HG03196 (cell line): ENCODE measurements around the gene SNX25.
"Not testable (repeated sequence)": the region's sequence is repeated elsewhere in the genome, so short reads cannot be mapped to it uniquely, and the experiment has no call there.

ENCODE experiments used
- ATAC-seq: cut with Tn5 transposase; IDR thresholded peaks from one replicate; pipeline ENCODE4 v1.9.1; 2021; ENCODE audit not compliant: unreplicated experiment

SNX25 gene

DNA sequence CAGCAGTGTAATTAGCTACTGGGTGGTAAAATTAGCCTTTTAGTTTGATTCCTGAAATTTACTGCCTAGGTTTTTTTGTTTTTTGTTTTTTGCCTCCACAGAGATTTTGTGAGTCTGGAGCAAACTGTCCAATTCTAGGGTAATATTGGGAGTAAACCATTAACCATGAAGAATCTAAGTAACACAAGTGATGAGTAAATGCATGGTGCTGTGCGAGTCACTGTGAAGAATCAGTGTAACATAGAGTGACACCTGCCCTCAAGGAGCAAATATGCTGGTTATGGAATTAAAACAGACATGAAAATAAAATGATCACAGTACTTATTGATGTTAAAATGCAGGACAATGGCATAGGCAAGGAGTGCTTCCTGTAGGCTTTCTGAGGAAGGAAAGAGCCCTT, 126.2 kb downstream of the SNX25 start:
- ATAC-seq: no peak

DNA sequence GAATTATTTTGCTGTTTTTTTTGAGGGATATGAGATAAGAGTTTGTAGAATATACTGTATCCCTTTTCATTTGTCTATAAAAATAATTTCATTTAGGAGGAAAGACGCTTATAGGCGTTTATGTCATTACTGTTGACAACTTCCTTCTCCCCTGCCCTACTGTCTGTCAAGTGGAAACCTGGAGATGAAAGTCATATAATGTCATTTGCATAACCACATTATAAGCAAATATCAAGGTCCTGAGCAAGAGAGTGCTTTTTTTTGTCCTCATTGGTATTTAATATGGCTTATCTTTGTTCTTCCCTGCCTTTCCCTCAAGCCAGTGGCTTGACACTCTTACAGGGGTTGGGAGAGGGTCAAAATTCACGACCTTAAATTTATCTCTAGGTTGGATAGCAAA, 130.5 kb downstream of the SNX25 start:
- no peak for ATAC-seq

- ATAC-seq: no peak
Observed at GRCh38 chr4:185341377-185341776, 132.0 kb downstream of the SNX25 start.

DNA sequence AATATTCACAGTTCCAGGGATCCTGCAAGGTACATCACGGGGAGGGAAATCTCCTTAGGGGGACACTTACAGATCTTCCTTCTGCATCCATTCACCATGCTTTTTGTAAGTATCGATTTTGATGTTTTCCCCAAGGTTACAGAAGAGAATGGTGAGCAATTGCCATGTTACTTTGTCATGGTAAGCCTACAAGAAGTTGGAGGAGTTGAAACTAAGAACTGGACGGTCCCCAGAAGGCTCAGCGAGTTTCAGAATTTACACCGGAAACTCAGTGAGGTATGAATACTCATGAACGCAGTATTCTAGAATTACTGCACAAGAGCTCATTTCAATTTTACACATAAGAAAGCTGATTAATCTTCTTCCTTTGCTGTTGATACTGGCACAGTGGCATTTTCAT, 132.4 kb downstream of the SNX25 start:
- ATAC-seq: peak; percentile 71

DNA sequence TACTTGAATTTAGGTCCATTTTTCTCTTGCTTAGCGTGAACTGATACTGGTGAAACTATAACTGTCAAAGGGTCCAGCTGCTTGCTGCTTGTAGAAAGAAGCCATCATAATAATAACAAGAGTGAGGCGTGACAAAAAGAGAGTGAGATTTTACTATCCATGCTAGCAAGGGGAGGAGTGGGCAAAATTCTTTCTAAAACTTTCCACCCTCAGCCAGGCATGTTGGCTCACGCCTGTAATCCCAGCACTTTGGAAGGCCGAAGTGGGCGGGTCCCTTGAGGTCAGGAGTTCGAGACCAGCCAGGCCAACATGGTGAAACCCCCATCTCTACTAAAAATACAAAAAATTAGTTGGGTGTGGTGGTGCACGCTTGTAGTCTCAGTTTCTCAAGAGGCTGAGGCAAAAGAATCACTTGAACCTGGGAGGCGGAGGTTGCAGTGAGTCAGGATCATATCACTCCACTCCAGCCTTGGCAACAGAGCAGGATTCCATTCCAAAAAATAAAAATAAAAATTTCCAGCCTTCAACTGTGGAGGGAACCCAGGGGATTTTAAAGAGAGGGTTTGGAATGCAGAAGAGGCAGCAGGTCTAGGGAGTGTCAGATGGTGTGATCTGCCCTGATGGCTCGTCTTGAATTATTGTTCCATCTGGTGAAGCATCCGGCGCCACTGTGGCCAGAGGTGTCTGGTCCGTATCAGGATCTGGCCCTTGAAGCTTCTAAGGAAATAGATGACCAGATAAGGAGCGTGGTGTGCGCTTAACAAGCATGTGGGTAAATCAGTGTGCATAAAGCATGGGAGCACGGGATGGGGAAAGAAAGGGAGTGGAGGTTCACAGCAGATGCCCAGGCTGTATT, 134.6 kb downstream of the SNX25 start:
- no peak for ATAC-seq

GRCh38 chr4:185344743-185345538, 135.5 kb downstream of the SNX25 start:
- peak; percentile 52 for ATAC-seq

DNA sequence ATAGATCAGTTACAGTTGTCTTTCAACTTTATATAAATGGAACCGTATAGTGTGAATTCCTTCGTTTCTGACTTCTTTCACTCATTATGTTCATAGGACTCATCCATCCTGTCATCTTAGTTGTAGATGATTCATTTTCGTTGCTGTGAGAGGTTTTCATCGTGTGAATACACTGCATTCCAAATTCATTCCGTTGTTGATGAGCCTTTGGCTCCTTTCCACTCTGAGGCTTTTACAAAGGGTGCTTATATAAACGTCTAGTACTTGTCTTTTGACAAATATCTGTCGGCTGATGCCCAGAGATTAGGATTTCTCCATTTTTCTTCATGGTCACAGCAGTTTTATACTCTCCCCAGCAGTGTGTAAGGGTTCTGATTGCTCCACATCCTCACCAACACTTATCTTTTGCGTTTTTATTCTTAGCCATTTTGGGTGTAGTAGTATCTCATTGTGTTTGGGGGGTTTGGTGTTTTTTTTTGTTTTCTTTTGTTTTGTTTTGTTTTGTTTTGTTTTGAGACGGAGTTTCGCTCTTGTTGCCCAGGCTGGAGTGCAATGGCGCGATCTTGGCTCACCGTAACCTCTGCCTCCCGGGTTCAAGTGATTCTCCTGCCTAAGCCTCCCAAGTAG, 137.7 kb downstream of the SNX25 start:
- no peak for ATAC-seq

- ATAC-seq: no peak
Observed at GRCh38 chr4:185351691-185352090, 142.3 kb downstream of the SNX25 start.

GRCh38 chr4:185352202-185352601, 142.8 kb downstream of the SNX25 start:
- no peak for ATAC-seq

- ATAC-seq: no peak
Observed at GRCh38 chr4:185352741-185353140, 143.3 kb downstream of the SNX25 start.

DNA sequence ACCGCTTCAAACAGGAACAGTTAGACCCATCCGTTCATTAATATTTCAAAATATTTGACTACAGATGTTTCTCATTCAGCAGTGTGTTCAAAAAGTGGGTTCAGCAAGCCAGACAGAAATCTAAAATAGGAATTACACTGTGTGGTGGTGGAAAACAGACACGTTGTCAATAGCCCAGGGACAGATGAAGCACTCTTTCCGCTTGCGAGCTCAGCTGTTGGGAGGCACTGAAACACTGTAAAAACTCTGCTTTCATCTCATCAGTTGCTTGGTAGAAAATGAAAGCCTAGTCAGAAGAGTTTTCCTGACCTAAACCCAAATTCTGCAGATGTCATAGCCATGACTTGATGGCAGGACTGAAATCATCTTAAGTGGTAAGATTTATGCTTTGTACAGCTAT, 147.8 kb downstream of the SNX25 start:
- ATAC-seq: no peak

GRCh38 chr4:185357733-185358440, 148.5 kb downstream of the SNX25 start:
- ATAC-seq: no peak

GRCh38 chr4:185358514-185358913, 149.1 kb downstream of the SNX25 start:
- no peak for ATAC-seq

DNA sequence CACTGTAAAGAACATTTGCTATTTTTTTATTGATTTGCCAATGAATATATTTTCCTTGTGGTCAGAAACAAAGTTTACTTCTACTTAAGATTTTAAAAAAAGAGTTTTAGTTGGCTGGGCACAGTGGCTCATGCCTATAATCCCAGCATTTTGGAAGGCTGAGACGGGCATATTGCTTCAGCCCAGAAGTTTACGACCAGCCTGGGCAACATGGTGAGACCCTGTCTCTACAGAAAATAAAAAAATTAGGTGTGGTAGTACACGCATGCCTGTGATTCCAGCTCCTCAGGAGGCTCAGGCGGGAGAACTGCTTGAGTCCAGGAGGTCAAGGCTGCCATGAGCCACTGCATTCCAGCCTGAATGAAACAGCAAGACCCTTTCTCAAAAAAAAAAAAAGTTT, 149.6 kb downstream of the SNX25 start:
- no peak for ATAC-seq

DNA sequence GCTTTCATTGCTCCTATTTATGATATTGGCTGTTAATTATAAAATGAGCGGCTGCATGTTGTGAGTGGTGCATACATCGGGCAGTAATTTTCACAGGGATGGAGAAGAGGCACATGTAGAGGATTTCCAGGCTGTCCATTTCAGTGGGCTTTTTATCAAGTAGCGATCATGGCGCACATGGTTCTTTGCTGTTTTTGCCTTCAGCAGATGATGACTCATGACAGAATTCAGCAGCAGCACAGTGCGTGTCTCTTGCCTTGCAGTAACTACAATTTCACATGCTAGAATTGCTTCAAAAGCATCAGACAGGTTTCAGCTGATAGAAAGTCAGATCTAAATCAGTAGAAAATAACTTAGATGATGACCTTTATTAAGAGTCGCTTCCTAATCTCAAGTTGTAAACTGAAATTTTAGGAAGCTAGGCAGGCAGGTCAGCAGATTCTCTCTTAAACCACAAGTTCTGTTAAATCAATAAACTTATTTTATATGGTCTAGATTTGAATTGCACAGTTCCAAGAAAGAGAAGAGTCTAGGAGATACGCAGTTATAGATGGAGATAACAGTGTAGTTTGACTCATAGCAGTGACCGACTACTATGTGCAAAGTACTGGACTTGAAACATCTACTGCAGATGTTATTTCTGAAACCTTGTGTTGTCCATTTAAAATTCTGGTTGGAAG, 150.5 kb downstream of the SNX25 start:
- no peak for ATAC-seq

DNA sequence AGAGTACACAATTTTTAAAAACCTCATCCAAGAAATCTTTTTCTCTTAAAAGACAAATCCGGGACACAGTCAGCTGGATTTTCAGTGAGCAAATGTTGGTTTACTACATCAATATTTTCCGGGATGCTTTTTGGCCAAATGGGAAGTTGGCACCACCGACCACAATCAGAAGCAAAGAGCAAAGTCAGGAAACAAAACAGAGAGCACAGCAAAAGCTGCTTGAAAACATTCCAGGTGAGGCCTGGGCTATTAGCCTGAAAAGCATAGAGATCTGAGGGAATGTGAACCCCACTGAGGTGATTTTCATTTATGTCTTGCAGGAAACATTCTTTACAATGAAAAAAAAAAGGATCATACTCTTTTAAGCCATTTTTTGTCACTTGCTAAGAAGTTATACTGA, 152.5 kb downstream of the SNX25 start:
- no peak for ATAC-seq

DNA sequence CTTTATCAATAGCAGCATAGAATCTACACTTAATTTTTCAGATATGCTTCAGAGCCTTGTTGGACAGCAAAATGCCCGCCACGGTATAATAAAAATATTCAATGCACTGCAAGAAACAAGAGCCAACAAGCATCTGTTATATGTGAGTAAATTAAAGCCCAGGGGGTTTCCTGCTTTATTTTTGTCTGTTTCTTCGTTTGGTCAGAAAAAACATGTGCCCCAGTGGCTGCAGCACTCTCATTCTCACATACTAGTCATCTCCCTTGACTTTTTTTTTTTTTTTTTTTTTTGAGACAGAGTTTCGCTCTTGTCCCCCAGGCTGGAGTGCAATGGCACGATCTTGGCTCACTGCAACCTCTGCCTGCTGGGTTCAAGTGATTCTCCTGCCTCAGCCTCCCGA, 153.2 kb downstream of the SNX25 start:
- ATAC-seq: not testable (repeated sequence)

GRCh38 chr4:185363251-185363650, 153.9 kb downstream of the SNX25 start:
- no peak for ATAC-seq

DNA sequence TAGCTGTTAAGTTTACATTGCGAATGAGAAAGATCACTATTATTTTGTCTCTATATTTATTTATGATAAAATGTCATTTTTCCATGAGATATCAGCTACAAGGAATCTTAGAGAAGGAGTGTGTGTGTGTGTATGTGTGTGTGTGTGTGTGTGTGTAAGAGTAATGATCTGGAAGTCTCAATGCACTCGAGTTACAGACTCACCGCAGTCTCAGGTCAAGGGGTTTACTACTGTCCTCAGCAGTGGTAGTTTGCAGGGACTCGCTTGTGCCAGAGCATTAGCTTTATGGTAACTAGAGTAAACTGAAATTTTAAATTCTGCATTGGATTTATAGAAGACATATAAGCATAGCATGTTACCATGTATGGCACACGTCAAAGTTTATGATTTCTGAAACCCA, 155.5 kb downstream of the SNX25 start:
- no peak for ATAC-seq

- ATAC-seq: no peak
Observed at GRCh38 chr4:185369731-185370130, 160.3 kb downstream of the SNX25 start.
